Stimulated activated CD8-positive, alpha-beta memory T cell treated with anti-CD3 and anti-CD28 coated beads, Interleukin-2, amount 100 ng/mL, for 1 hour (primary cell): Measurements from ENCODE around the gene EPHA5.
"Not testable (repeated sequence)": the region's sequence is repeated elsewhere in the genome, so short reads cannot be mapped to it uniquely, and the experiment has no call there.

Experiments used
- DNase-seq, 2 donors: peaks; one replicate each; pipeline ENCODE4 v3.0.0-alpha.2; 2020; ENCODE audit warnings: low read depth in 2 of 2

Gene EPHA5

DNA sequence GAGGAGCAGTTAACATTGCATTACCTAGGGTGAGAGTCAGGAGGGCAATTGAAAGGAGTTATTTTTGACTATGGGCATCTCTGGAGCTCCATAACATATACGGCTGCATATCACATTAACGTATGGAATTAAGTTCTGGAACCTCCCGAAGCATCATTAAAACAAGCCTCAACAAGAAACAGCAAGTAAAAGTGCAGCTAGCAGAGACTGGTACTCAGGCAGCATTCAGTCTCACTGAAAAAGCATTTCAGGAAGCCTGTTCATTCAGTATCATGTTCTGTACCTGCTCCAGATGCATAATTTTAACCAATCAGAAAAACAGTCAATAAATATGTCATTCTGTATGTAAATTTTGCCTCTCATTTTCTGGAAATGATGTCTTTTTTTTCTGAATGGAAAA, 299.6 kb downstream of the EPHA5 start:
- DNase-seq = no peak

DNA sequence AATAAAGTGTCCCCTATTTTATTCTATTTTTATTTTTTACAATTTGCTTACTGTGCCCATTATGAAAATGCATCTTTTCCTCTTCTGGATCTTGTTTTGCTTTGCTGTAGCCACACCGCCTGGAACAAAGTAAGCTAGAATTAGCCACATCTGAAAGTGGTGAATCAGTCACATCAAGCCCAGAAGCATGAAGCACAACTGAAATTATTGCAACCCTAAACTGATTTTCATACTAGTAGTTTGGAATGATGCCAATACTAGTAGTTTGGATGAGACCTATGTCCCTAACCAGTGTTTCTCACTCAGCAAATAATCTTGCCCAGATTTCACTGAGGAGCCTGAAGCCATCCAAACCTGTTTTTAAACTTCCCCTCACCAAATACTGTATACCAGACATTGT, 303.0 kb downstream of the EPHA5 start:
- DNase-seq = no peak

DNA sequence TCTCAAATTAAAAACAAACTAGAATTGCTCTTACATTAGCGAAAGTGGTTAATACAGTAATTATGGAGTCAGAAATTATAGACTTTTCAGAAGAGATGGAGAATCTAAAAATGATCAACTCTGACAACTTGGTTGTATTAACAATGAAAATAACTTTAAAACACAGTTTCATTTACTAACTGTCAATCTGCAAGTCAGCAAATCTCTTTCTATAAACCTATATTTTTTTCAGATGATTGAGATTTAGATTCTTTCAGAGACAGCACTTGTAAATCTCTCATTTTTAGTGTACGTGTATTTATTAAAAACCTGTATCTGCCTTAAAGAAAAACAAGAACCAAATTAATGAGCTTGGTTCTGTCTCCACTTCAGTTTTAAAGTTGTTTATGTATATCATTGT, 311.4 kb downstream of the EPHA5 start:
- no peak for DNase-seq

DNA sequence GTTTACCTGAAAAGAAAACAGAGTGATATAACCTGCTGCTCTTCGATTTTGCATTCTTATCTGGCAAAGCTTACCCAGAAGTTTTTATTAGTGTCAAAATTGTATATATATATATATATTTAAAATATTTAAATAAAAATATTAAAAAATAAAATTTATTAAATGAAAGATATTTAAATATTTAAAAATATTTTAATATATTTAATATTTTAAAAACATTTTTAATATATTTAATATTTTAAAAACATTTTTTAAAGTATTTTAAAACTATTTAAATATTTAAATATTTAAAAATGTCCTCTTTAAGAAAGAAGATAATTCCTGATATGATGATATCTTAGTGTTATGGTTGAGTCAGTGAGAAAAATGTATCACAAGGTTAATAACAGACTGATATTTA, 317.2 kb downstream of the EPHA5 start:
- no peak for DNase-seq

DNA sequence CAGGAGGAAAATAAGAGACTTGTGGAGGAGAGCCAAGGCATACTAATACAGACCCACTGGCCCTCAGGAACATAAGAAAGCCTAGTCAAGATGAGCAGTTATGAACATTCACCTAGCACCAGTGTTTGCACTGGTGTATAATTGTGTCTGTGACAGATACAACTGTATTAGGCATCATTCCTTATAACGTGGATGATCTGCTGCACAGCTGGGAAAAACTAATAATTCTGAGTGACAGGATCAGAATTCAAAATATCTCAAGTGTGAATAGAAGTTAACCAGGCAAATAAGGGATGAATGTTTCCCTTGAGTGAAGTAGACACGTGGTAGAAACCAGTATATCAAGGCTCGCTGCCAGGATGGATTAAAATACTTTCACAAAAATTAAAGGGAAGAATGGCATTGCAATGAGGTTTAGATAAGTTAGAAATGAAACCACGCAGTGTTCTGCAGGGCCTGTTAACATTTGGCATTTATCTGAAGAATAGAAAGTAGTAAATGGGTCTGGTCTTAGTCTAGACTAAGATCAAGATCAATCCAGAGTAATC, 325.9 kb downstream of the EPHA5 start:
- no peak for DNase-seq

DNA sequence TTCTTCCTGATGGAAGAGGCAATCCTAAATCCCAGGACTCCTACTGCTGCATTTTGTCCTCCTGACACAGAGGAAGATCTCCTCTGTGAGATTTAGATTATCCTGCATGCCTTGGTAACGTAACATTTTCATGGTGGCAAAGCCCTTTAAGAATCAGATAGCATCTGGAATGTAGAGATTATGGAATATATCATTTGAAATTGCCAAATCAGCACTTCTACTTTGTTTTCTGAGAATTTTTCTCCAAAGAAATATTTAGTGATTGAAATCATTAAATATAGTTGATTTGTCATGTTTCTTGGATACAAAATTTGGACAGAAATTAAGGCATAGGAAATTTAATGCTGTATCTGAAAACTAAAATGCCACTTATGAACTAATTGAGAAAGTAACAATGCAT, 326.9 kb downstream of the EPHA5 start:
- no peak for DNase-seq

DNA sequence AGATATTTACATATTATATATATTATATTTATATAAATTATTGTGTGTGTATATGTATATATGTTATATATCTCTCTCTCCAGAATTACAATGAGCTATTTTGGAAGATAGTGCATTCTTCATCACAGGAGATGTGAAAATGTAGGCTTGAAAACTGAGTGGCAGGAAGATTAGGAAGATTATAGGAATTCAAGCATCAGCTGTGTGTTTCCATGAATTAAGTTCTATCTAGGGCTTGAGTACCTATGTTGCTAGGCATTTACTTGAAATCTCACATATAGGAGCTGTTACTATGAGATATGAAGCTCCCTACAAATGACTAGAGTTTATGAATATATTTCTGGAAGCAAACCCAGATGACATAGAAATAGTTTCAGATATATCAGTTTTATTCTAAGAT, 328.7 kb downstream of the EPHA5 start:
- no peak for DNase-seq

DNA sequence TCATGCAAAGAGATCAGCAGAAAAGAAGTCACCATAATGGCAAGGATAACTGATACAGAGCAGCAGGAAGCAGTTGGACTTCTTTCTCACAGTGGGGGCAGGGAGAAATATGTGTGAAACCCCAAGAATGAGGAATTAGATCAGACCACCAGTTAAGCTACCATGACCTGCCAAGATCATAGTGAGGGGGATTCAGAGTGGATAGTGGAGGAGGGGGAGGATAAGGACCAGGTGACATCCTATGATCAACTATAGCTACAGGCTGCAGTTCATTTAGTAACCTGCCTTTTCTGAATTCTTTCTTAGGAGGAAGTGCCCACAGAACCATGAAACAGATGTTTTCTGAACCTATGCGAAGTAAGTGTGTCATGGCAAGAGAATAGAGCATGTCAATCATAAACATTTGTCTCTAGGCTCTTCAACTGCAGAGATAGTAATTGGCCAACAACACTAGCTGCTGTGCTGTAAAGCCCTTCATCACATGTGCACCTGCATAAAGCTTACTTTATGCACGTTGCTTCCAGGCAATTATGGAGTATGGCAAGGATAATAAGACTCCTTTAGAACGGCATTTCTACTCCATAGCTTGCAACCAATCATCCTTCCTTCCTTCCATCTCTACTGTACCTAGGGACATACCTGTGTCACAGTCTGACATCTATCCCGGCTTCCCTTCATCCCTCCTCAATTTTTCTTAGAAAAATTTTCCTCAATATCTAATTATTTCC, 329.7 kb downstream of the EPHA5 start:
- DNase-seq = no peak

DNA sequence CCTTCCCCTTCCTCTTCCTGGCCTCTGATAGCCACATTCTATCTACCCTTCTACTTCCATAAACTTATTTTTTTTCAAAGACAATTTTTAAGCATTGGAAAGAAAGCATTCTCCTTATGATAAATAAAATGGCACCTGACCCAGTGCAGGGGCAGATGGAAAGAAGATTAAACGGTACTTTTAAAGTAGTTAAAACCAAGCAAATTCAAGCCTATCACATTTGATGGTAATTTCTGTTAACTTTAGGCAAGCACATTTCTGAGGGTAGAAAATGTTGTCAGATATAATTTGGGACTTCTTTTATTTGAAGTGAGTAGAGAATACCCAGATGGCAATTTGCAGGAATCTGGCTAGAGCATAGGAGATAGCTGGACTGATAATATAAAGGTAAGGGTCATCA, 332.9 kb downstream of the EPHA5 start:
- DNase-seq = no peak

DNA sequence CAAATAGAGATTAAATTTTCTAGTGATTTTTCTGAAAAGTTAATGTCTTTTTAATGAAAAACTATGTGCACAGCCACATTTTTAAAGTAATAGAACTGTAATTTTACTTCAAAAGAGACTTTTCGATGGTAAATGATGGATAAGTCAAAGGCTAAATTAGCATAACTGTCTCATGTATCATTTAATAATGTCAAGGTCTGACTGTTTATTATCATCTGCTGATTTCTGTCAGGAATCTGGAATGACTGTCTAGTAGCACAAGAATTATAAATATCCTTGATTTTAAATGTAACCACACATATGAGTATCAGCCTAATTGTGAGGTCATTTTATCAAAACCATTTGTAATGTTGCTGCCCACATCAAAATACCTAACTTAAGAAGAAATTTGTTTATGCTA, 333.8 kb downstream of the EPHA5 start:
- DNase-seq = no peak

DNA sequence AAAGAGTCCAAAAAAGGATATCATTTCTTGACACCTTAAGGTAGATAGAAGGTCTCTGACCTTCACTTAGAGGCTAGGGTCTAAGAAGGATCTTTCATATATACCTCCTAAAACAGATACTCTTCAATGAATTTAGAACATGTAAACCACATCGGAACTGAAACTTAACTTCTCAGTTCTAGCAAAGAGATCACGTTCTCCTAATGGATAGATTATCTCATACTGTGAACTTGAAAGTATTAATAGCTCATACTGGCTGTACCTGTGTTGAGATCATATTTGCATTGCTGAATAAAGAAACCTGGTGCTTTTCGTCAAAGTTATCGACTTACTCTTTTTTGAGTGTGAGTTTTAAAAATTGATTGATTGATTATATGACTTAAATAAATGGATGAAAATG, 353.8 kb downstream of the EPHA5 start:
- no peak for DNase-seq

DNA sequence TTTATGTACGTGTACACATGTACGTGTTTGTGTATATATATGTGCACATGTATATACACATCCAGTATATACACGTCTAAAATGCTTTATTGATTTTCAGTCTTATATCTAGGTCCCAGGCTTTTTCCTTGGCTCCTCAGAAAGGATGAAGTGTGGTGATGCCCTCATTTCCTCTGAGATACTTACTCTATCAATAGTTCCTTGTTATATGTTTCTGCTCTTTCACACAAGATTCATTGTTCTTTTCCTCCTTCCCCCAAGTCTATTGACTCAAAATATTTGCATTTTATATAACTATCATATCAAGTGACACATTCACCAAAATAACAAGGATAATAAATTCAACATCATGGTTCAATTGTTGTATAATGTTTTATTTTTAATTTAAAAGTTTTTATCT, 359.2 kb downstream of the EPHA5 start:
- no peak for DNase-seq

DNA sequence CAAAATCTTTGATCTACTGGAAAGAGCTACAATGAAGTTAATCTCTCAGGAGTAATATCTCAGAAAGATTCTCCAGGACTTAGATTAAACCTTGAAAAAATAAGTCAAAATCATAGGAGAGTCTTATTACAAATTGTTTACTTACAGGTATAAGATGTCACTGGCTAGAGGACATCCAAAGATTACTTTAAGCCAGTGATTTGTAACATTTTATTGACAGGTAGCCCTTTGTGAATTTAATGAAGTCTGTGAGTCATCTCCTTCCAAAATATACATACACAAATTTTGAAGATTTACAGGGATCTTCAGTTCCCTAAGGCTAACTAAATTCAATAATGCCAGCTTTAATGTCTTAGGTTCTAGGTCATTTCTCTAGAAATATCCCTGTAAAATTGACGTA, 359.7 kb downstream of the EPHA5 start:
- no peak for DNase-seq

DNA sequence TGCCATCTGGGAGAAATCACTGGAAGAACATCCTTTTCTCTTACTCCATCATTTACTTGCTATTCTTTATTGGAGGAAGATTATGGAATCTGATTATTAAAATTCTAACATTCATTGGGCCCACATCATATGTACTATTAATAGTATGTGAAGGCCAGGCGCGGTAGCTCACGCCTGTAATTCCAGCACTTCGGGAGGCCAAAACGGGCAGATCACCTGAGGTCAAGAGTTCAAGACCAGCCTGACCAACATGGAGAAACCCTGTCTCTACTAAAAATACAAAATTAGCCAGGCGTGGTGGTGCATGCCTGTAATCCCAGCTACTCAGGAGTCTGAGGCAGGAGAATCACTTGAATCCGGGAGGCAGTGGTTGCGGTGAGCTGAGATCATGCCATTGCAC, 361.7 kb downstream of the EPHA5 start:
- not testable (repeated sequence) for DNase-seq

DNA sequence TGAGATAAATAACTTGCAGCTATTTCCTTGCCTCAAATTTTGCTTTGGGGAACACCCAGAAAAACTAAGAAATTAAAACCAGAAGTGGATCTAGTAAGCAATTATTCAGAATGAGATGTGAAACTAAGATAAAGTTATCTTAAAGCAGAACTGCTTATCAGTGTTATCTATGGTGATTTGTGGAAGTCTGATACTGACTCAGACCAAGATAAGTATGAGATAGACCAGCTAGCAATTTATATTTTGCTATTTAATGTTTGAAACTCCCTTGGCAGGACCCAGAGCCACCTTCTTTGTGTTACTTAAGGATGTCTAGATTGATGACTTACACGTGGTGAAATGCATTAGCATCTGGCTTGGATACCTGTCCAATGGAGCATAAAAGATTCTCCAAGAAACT, 368.1 kb downstream of the EPHA5 start:
- no peak for DNase-seq

DNA sequence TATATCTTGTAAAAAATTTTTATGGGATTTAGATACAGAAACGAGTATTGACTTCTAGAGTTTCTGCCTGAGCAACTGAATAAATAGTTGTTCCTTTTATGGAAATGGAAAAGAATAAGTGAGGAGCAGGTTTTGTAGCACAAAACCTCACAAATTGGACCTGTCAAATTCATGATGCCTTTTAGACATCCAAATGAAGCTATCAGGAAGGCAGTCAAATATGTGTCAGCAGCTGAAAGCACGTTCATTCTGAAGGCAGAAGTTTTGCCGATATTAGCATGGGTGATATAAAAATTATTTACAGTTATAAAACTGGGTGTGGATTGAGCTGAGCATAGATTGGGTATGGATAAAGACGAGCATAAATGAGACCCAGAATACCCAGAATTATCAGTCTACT, 374.0 kb downstream of the EPHA5 start:
- DNase-seq = no peak

DNA sequence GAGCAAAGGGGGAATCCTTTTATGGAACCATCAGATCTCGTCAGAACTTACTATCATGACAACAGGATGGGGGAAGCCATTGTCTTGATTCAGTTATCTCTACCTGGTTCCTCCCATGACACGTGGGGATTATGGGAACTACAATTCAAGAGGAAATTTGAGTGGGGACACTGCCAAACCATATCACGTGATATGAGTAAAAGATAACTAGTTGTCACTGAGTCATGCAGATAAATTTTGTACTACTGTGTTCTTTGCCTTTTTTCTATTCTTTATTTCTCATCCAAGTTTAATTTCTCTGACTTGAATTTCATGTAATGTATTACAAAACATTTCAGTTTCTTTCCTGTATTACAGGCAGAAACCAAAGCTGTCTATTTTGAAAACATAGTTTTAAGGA, 383.2 kb downstream of the EPHA5 start:
- no peak for DNase-seq
